Vagina (tissue), 2 donors: ENCODE measurements around the gene PTPRK.

ENCODE experiments used
- POLR2A ChIP-seq, 2 donors: fragments of 450-650 bp; IDR thresholded peaks; one replicate each; pipeline ENCODE4 v1.6.1; 2017; ENCODE audit warnings: antibody characterized with exemption in 2 of 2, mild to moderate bottlenecking in 2 of 2, moderate library complexity in 2 of 2
- TF ChIP-seq, protein P1 (sequence below), 3 experiments: fragments of 450-650 bp in 2 of 3; fragments of 200-600 bp in 1 of 3; sonication (generic) in 1 of 3; IDR thresholded peaks; one replicate each; pipeline ENCODE4 v1.5.1; 2017 to 2019; ENCODE audit warnings: antibody characterized with exemption in 3 of 3, mild to moderate bottlenecking in 2 of 3, moderate library complexity in 2 of 3

DNA sequence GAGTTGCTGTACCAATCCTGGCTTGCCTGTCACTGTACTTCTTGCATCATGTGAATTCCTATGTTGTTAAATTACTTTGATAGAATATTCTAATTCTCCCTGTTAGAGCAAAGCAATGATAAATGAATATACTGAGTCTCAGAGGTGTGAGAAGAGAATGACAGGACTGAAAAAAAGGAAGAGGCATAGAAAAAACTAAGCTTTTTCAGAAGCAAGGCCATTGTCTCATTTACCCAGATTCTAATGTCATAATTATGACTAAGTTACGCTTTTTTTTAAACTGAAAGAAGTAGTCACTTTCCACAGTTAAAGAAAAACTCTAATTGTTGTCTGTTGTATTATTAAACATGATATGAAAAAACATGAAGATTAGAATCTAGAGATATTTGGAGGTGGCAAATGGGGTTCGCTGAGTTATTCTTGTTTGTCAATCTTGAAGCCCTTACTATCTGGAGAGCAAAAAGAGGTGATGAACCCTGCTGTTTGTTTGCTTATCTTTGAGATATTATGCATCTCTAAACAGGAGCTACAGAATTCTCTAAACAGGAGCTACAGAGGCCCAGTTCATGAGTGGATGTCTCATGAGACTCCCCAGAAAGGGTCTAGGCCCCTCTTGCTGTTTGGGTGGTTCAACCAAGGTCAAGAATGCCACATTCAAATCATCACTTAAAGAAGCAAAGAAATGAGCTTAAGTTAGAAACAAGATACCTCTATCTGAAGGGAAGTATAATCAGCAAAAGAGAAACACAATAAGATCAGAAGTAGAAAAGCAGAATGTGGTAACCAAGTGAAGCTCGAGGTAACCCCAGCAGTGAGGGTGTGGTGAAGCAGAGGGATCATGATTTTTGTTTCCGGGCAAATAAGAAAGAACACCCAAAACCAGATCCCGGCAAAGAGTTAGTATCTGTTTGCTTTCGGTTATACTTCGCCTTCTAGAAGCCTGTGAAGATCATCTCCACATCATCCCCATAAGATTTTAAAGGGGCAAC, 586.3 kb downstream of the PTPRK start:
- TF ChIP-seq POLR2A (IDR thresholded peaks at IDR 0.05) = no peak
- TF ChIP-seq, protein P1, sequence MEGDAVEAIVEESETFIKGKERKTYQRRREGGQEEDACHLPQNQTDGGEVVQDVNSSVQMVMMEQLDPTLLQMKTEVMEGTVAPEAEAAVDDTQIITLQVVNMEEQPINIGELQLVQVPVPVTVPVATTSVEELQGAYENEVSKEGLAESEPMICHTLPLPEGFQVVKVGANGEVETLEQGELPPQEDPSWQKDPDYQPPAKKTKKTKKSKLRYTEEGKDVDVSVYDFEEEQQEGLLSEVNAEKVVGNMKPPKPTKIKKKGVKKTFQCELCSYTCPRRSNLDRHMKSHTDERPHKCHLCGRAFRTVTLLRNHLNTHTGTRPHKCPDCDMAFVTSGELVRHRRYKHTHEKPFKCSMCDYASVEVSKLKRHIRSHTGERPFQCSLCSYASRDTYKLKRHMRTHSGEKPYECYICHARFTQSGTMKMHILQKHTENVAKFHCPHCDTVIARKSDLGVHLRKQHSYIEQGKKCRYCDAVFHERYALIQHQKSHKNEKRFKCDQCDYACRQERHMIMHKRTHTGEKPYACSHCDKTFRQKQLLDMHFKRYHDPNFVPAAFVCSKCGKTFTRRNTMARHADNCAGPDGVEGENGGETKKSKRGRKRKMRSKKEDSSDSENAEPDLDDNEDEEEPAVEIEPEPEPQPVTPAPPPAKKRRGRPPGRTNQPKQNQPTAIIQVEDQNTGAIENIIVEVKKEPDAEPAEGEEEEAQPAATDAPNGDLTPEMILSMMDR (IDR thresholded peaks at IDR 0.05) = no peak
